ENCODE measurements around the gene KCNN1. TPM values are rescaled to one million over a fixed set of nuclear protein-coding genes. Genes with fewer than 3 reads are reported as not detected.

KCNN1 gene
- total RNA-seq, 1 donor from 2014 or later, result 1.8 TPM

GRCh38 chr19:17931532-17932191 is 35.2 kb upstream of the KCNN1 start:
- Histone ChIP-seq H3K9ac (no peak overlapping the region), H3K27me3 (no peaks in the 10 kb centered on the region), H3K79me2 (ENCODE audit: low read depth) (peaks cover 22% of the 10 kb centered on the region), H2AFZ (replicated peaks) (peak overlapping the region; percentile 83), H3K4me2 (peak overlapping the region; percentile 82), H3K36me3 (no peaks in the 10 kb centered on the region), H3K27ac (no peak overlapping the region), H3K9me3 (ENCODE audit: low read depth) (no peaks in the 10 kb centered on the region), H3F3A (ENCODE audit: low read depth) (peaks cover 13% of the 10 kb centered on the region), H3K4me3 (peak overlapping the region; percentile 83), H3K4me1 (peaks cover 8% of the 10 kb centered on the region), H4K20me1 (ENCODE audit: low read depth) (no peaks in the 10 kb centered on the region)
- peak overlapping the region; percentile 93 for H3K4me3 Mint-ChIP-seq
- H3K36me3 Mint-ChIP-seq, result no peaks in the 10 kb centered on the region
- peaks cover 15% of the 10 kb centered on the region for H3K27me3 Mint-ChIP-seq (ENCODE audit: insufficient read depth, low read depth)
- TF ChIP-seq EZH2phosphoT487 (IDR thresholded peaks at IDR 0.05) (no peak), CTCF (IDR thresholded peaks at IDR 0.05) (no peak), EZH2 (IDR thresholded peaks at IDR 0.05) (no peak)
- H3K27ac Mint-ChIP-seq, result peak overlapping the region; percentile 74
- peaks cover 13% of the 10 kb centered on the region for H3K4me1 Mint-ChIP-seq
- H3K9me3 Mint-ChIP-seq, result no peaks in the 10 kb centered on the region
- DNase-seq (ENCODE audit: low spot score), result peak; percentile 86

- H3K4me2 ChIP-seq, result peak within 1 kb of the TSS; percentile 82
- no peaks in the 10 kb centered on the region for H3K36me3 Mint-ChIP-seq
- peak within 1 kb of the TSS; percentile 82 for H3K27ac ChIP-seq
- H3K79me2 ChIP-seq (ENCODE audit: low read depth), result peaks cover 22% of the 10 kb centered on the region
- TF ChIP-seq EZH2phosphoT487 (IDR thresholded peaks at IDR 0.05), result no peak
- TF ChIP-seq CTCF (IDR thresholded peaks at IDR 0.05), result peak; percentile 96
- peaks cover 13% of the 10 kb centered on the region for H3K4me1 Mint-ChIP-seq
- H3K27me3 Mint-ChIP-seq (ENCODE audit: insufficient read depth, low read depth), result peaks cover 16% of the 10 kb centered on the region
- H3K27me3 ChIP-seq, result no peaks in the 10 kb centered on the region
- no peaks in the 10 kb centered on the region for H4K20me1 ChIP-seq (ENCODE audit: low read depth)
- H3K36me3 ChIP-seq, result no peaks in the 10 kb centered on the region
- peak within 1 kb of the TSS; percentile 66 for H3K9ac ChIP-seq
- H3K4me3 Mint-ChIP-seq, result peak within 1 kb of the TSS; percentile 93
- peak within 1 kb of the TSS; percentile 83 for H3K4me3 ChIP-seq
- H2AFZ ChIP-seq (replicated peaks), result peak within 1 kb of the TSS; percentile 99
- peaks cover 13% of the 10 kb centered on the region for H3F3A ChIP-seq (ENCODE audit: low read depth)
- no peaks in the 10 kb centered on the region for H3K9me3 Mint-ChIP-seq
- peak within 1 kb of the TSS; percentile 99 for H3K27ac Mint-ChIP-seq
- H3K4me1 ChIP-seq, result peaks cover 8% of the 10 kb centered on the region
- peak; percentile 97 for DNase-seq (ENCODE audit: low spot score)
- no peaks in the 10 kb centered on the region for H3K9me3 ChIP-seq (ENCODE audit: low read depth)
Observed at GRCh38 chr19:17932485-17933338, 34.2 kb upstream of the KCNN1 start, which contains the start of gene CCDC124. TSS of gene CCDC124 (plus strand) at chr19:17933015. CDS start at chr19:17936421, 3,406 bp downstream.

GRCh38 chr19:17933414-17934129 is 33.3 kb upstream of the KCNN1 start:
- TF ChIP-seq CTCF (IDR thresholded peaks at IDR 0.05) (no peak), EZH2 (IDR thresholded peaks at IDR 0.05) (no peak), EZH2phosphoT487 (IDR thresholded peaks at IDR 0.05) (no peak)
- H3K9me3 Mint-ChIP-seq, result no peaks in the 10 kb centered on the region
- Histone ChIP-seq H3K4me3 (peak overlapping the region; percentile 83), H3K9ac (peak overlapping the region; percentile 66), H3F3A (ENCODE audit: low read depth) (peaks cover 16% of the 10 kb centered on the region), H3K27me3 (no peaks in the 10 kb centered on the region), H2AFZ (replicated peaks) (no peak overlapping the region), H3K4me2 (peak overlapping the region; percentile 82), H3K4me1 (peaks cover 8% of the 10 kb centered on the region), H3K9me3 (ENCODE audit: low read depth) (no peaks in the 10 kb centered on the region), H3K79me2 (ENCODE audit: low read depth) (peaks cover 22% of the 10 kb centered on the region), H4K20me1 (ENCODE audit: low read depth) (peaks cover 3% of the 10 kb centered on the region), H3K36me3 (no peaks in the 10 kb centered on the region), H3K27ac (no peak overlapping the region)
- peaks cover 16% of the 10 kb centered on the region for H3K27me3 Mint-ChIP-seq (ENCODE audit: insufficient read depth, low read depth)
- H3K4me1 Mint-ChIP-seq, result peaks cover 13% of the 10 kb centered on the region
- peak overlapping the region; percentile 90 for H3K27ac Mint-ChIP-seq
- no peak for DNase-seq (ENCODE audit: low spot score)
- peak overlapping the region; percentile 93 for H3K4me3 Mint-ChIP-seq
- H3K36me3 Mint-ChIP-seq, result no peaks in the 10 kb centered on the region
